ENCODE measurements around the gene CTDSPL. TPM values are rescaled to one million over a fixed set of nuclear protein-coding genes. Genes with fewer than 3 reads are reported as not detected.

Gene CTDSPL
- total and polyA plus RNA-seq, 2 of the 13 experiments (the other 11 are each of a cell fraction or from before 2014, with no cell fraction given), result 26.1 to 142 TPM

DNA sequence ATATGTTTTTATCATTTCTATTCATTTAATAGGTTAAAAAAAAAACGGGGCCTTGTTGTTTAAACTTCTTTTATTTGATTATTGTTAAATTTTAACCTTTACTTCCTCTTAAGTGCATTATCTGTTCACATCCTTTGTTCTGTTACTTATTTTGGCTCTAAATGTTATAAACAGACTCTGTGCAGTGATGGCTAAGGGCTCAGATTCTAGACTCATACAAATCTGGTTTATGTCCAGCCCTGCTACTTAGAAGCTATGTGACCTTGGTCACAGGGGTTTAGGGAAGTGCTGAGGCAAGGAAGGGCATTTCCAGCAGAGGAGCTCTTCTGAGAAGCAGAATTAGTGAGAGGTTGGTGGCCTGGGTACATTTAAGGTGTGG lies 73.6 kb downstream of the CTDSPL start (continued):
- no peak for TF ChIP-seq ZNF614 (CRISPR knock-in tag; IDR thresholded peaks at IDR 0.05; ENCODE audit: borderline replicate concordance)
- TF ChIP-seq, protein P1, sequence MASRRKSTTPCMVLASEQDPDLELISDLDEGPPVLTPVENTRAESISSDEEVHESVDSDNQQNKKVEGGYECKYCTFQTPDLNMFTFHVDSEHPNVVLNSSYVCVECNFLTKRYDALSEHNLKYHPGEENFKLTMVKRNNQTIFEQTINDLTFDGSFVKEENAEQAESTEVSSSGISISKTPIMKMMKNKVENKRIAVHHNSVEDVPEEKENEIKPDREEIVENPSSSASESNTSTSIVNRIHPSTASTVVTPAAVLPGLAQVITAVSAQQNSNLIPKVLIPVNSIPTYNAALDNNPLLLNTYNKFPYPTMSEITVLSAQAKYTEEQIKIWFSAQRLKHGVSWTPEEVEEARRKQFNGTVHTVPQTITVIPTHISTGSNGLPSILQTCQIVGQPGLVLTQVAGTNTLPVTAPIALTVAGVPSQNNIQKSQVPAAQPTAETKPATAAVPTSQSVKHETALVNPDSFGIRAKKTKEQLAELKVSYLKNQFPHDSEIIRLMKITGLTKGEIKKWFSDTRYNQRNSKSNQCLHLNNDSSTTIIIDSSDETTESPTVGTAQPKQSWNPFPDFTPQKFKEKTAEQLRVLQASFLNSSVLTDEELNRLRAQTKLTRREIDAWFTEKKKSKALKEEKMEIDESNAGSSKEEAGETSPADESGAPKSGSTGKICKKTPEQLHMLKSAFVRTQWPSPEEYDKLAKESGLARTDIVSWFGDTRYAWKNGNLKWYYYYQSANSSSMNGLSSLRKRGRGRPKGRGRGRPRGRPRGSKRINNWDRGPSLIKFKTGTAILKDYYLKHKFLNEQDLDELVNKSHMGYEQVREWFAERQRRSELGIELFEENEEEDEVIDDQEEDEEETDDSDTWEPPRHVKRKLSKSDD (CRISPR knock-in tag; IDR thresholded peaks at IDR 0.05; ENCODE audit: low read depth), result no peak
- TF ChIP-seq MTF1 (CRISPR knock-in tag; IDR thresholded peaks at IDR 0.05), result no peak
- no peak for TF ChIP-seq KDM1A (CRISPR knock-in tag; IDR thresholded peaks at IDR 0.05)
- peak; percentile 23; the same call in 1 of the 2 replicates for TF ChIP-seq SAP130 (CRISPR knock-in tag; IDR thresholded peaks at IDR 0.05; ENCODE audit: low read depth)
- TF ChIP-seq HOXA7 (CRISPR knock-in tag; IDR thresholded peaks at IDR 0.05), result no peak
- TF ChIP-seq FOXP1 (IDR thresholded peaks at IDR 0.05), result no peak
- TF ChIP-seq FOXP1 (CRISPR knock-in tag; IDR thresholded peaks at IDR 0.05), result peak; percentile 17; the same call in 1 of the 2 replicates
- no peak for TF ChIP-seq MED13 (CRISPR knock-in tag; IDR thresholded peaks at IDR 0.05)
- TF ChIP-seq ZNF10 (CRISPR knock-in tag; IDR thresholded peaks at IDR 0.05; ENCODE audit: borderline replicate concordance, low read depth), result no peak
- no peak for TF ChIP-seq ATF7 (IDR thresholded peaks at IDR 0.05)
- no peak for TF ChIP-seq ATF7 (CRISPR knock-in tag; IDR thresholded peaks at IDR 0.05)
- no peak for TF ChIP-seq RBAK (CRISPR knock-in tag; IDR thresholded peaks at IDR 0.05)
- peak; percentile 15; the same call in 1 of the 2 replicates for TF ChIP-seq POLR2AphosphoS5 (IDR thresholded peaks at IDR 0.05; ENCODE audit: low read depth, low read length)
- TF ChIP-seq FLYWCH1 (CRISPR knock-in tag; IDR thresholded peaks at IDR 0.05), result no peak
- peak; percentile 54; the same call in 1 of the 2 replicates for TF ChIP-seq ELF3 (CRISPR knock-in tag; IDR thresholded peaks at IDR 0.05)
- no peak for TF ChIP-seq POLR2A (IDR thresholded peaks at IDR 0.05; ENCODE audit: insufficient read depth in 1 of 2, low read depth in 2 of 2, low read length in 2 of 2)
- no peak for TF ChIP-seq KDM5B (CRISPR knock-in tag; IDR thresholded peaks at IDR 0.05; ENCODE audit: borderline replicate concordance)
- no peak; the same call in 1 of the 2 replicates for TF ChIP-seq GATA4 (IDR thresholded peaks at IDR 0.05; ENCODE audit: borderline replicate concordance, low read depth)
- peak; percentile 83 for TF ChIP-seq MEF2D (CRISPR knock-in tag; IDR thresholded peaks at IDR 0.05)
- TF ChIP-seq EP300 (IDR thresholded peaks at IDR 0.05; ENCODE audit: low read depth in 2 of 2, low read length in 2 of 2), result peak in 1 of 2 experiments; percentile 43; a peak in 1 of 4 replicates
- TF ChIP-seq EP300 (CRISPR knock-in tag; IDR thresholded peaks at IDR 0.05; ENCODE audit: borderline replicate concordance), result no peak
- no peak for TF ChIP-seq KDM3A (CRISPR knock-in tag; IDR thresholded peaks at IDR 0.05; ENCODE audit: low read depth)
- TF ChIP-seq ZFYVE20 (CRISPR knock-in tag; IDR thresholded peaks at IDR 0.05; ENCODE audit: borderline replicate concordance, low read depth), result no peak
- no peak for TF ChIP-seq SMARCC2 (IDR thresholded peaks at IDR 0.05)
- peak; percentile 92; the same call in 1 of the 2 replicates for TF ChIP-seq SOX5 (CRISPR knock-in tag; IDR thresholded peaks at IDR 0.05; ENCODE audit: borderline replicate concordance)
- TF ChIP-seq, protein P2, sequence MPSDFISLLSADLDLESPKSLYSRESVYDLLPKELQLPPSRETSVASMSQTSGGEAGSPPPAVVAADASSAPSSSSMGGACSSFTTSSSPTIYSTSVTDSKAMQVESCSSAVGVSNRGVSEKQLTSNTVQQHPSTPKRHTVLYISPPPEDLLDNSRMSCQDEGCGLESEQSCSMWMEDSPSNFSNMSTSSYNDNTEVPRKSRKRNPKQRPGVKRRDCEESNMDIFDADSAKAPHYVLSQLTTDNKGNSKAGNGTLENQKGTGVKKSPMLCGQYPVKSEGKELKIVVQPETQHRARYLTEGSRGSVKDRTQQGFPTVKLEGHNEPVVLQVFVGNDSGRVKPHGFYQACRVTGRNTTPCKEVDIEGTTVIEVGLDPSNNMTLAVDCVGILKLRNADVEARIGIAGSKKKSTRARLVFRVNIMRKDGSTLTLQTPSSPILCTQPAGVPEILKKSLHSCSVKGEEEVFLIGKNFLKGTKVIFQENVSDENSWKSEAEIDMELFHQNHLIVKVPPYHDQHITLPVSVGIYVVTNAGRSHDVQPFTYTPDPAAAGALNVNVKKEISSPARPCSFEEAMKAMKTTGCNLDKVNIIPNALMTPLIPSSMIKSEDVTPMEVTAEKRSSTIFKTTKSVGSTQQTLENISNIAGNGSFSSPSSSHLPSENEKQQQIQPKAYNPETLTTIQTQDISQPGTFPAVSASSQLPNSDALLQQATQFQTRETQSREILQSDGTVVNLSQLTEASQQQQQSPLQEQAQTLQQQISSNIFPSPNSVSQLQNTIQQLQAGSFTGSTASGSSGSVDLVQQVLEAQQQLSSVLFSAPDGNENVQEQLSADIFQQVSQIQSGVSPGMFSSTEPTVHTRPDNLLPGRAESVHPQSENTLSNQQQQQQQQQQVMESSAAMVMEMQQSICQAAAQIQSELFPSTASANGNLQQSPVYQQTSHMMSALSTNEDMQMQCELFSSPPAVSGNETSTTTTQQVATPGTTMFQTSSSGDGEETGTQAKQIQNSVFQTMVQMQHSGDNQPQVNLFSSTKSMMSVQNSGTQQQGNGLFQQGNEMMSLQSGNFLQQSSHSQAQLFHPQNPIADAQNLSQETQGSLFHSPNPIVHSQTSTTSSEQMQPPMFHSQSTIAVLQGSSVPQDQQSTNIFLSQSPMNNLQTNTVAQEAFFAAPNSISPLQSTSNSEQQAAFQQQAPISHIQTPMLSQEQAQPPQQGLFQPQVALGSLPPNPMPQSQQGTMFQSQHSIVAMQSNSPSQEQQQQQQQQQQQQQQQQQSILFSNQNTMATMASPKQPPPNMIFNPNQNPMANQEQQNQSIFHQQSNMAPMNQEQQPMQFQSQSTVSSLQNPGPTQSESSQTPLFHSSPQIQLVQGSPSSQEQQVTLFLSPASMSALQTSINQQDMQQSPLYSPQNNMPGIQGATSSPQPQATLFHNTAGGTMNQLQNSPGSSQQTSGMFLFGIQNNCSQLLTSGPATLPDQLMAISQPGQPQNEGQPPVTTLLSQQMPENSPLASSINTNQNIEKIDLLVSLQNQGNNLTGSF (CRISPR knock-in tag; IDR thresholded peaks at IDR 0.05), result no peak
- no peak for TF ChIP-seq MTA1 (CRISPR knock-in tag; IDR thresholded peaks at IDR 0.05; ENCODE audit: borderline replicate concordance)

Measured in HepG2 (cell line).